ENCODE results near the gene SPRY4. TPM values are rescaled to one million over a fixed set of nuclear protein-coding genes. Genes with fewer than 3 reads are reported as not detected.
A peak's percentile ranks its signal among the peaks of the same experiment; 100 is the strongest.

SPRY4 gene
- total RNA-seq, 1 donor from 2014 or later, result 42.1 TPM

DNA sequence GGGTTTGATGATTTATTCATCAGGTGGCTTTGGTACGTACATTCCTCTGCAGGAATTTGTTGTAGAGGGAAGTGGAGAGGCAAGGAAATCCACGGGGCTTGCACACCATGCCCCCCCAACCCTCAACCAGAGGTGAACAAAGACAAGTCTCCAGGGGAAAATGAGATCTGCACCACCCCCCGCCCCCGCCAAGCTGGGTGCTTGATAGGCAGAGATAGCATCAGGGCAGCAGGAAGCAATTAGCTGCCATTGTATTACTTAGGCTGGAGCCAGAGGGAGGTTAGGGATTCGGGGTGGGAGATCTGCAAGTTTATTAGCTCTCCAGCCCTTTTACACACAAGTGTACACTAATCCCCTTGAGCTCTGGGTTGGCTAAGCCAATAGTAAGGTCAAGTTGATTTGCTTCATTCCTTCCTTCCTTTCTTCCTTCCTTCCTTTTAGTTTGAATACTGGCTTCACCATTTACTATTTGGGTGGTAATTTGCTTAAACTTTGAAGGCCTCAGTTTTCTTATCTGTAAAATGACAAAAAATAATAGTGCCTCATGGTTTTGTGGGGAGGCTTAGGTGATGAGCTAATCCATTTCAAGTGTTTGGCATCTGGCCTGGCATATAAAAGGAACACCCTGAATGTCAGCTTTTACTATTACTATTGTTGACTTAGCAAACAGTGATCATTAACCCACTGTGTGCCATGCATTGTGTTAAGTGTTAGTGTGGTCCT lies 34.1 kb downstream of the SPRY4 start:
- no peak for DNase-seq (ENCODE audit: low read depth, low spot score)

GRCh38 chr5:142289708-142290576 lies 34.9 kb downstream of the SPRY4 start:
- Mint-ChIP-seq H3K36me3 (ENCODE audit: low read depth) (peaks cover 4% of the 10 kb centered on the region), H3K4me3 (no peak overlapping the region), H3K9me3 (no peaks in the 10 kb centered on the region), H3K4me1 (peaks cover 64% of the 10 kb centered on the region), H3K27me3 (ENCODE audit: low read depth) (no peaks in the 10 kb centered on the region), H3K27ac (ENCODE audit: unreplicated experiment) (no peak overlapping the region)
- no peak for DNase-seq (ENCODE audit: low read depth, low spot score)
- TF ChIP-seq CTCF (conservative IDR thresholded peaks at IDR 0.05), result no peak

More for the DNA sequence above, 34.1 kb downstream of the SPRY4 start:
- H3K27ac Mint-ChIP-seq (ENCODE audit: unreplicated experiment), result no peak overlapping the region
- no peaks in the 10 kb centered on the region for H3K27me3 Mint-ChIP-seq (ENCODE audit: low read depth)
- no peaks in the 10 kb centered on the region for H3K9me3 Mint-ChIP-seq
- no peak for TF ChIP-seq CTCF (conservative IDR thresholded peaks at IDR 0.05)
- peak overlapping the region; percentile 13 for H3K4me3 Mint-ChIP-seq
- peaks cover 4% of the 10 kb centered on the region for H3K36me3 Mint-ChIP-seq (ENCODE audit: low read depth)
- peaks cover 64% of the 10 kb centered on the region for H3K4me1 Mint-ChIP-seq

- DNase-seq (ENCODE audit: low read depth, low spot score), result no peak
- TF ChIP-seq CTCF (conservative IDR thresholded peaks at IDR 0.05), result no peak
- Mint-ChIP-seq H3K4me1 (peaks cover 59% of the 10 kb centered on the region), H3K27ac (ENCODE audit: unreplicated experiment) (no peak overlapping the region), H3K36me3 (ENCODE audit: low read depth) (no peaks in the 10 kb centered on the region), H3K4me3 (no peak overlapping the region), H3K27me3 (ENCODE audit: low read depth) (no peaks in the 10 kb centered on the region), H3K9me3 (no peaks in the 10 kb centered on the region)
Measured at GRCh38 chr5:142287973-142288313, 36.9 kb downstream of the SPRY4 start.

GRCh38 chr5:142287096-142287972 lies 37.5 kb downstream of the SPRY4 start:
- TF ChIP-seq CTCF (conservative IDR thresholded peaks at IDR 0.05), result no peak

GRCh38 chr5:142286111-142286510 lies 38.7 kb downstream of the SPRY4 start:
- H3K4me3 Mint-ChIP-seq, result no peak overlapping the region
- H3K27me3 Mint-ChIP-seq (ENCODE audit: low read depth), result no peaks in the 10 kb centered on the region
- no peaks in the 10 kb centered on the region for H3K9me3 Mint-ChIP-seq
- DNase-seq (ENCODE audit: low read depth, low spot score), result no peak
- H3K4me1 Mint-ChIP-seq, result peaks cover 64% of the 10 kb centered on the region
- no peak for TF ChIP-seq CTCF (conservative IDR thresholded peaks at IDR 0.05)
- H3K27ac Mint-ChIP-seq (ENCODE audit: unreplicated experiment), result no peak overlapping the region
- no peaks in the 10 kb centered on the region for H3K36me3 Mint-ChIP-seq (ENCODE audit: low read depth)

More at GRCh38 chr5:142287096-142287972, 37.5 kb downstream of the SPRY4 start:
- Mint-ChIP-seq H3K27me3 (ENCODE audit: low read depth) (no peaks in the 10 kb centered on the region), H3K9me3 (no peaks in the 10 kb centered on the region), H3K27ac (ENCODE audit: unreplicated experiment) (peak overlapping the region; percentile 21), H3K4me3 (peak overlapping the region; percentile 32), H3K4me1 (peaks cover 59% of the 10 kb centered on the region), H3K36me3 (ENCODE audit: low read depth) (no peaks in the 10 kb centered on the region)
- no peak for DNase-seq (ENCODE audit: low read depth, low spot score)
